Measurements from ENCODE around the gene HSPB2.

DNA sequence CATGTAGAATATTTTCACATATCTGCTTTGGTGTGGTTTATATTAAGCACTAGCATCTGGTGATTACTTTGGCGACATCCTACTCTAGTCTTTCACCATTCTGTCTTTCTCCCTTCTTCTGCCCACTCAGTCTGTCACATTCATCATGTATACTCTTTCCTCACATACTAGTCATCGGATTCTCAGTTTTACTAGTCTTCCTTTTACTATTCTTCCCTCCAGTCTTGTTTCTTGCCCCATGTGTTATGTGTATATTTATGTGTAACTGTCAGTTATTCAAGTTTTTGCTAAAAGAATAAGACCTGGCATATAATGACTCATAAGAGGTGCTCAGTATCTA lies 20.0 kb downstream of the HSPB2 start:
- TF ChIP-seq CTCF (IDR thresholded peaks at IDR 0.05): no peak
- no peak for TF ChIP-seq POLR2A (IDR thresholded peaks at IDR 0.05)
